B cell (primary cell): ENCODE measurements around the gene GTF2H4. TPM values are rescaled to one million over a fixed set of nuclear protein-coding genes. Genes with fewer than 3 reads are reported as not detected.
"Not testable (repeated sequence)": the region's sequence is repeated elsewhere in the genome, so short reads cannot be mapped to it uniquely, and the experiment has no call there.

ENCODE experiments used
- ATAC-seq: fragments of 200-7000 bp; cut with Tn5 transposase; one replicate; pipeline ENCODE4 v1.10.0; 2021; ENCODE audit warnings: low read depth, mild to moderate bottlenecking, moderate number of reproducible peaks, moderate library complexity
- CTCF ChIA-PET: fragments of 350-600 bp; sonication (Branson Sonifier 250); formaldehyde crosslinking; loops from one replicate; lab custom pipeline; 2021; ENCODE audit warnings: antibody characterized with exemption, inconsistent platforms; lab: Charles Lee
- POLR2A ChIA-PET: fragments of 350-600 bp; sonication (Branson Sonifier 250); formaldehyde crosslinking; loops from one replicate; lab custom pipeline; 2021; ENCODE audit warnings: antibody characterized with exemption; lab: Charles Lee
- DNase-seq: peaks from one replicate; pipeline ENCODE4 v3.0.0; 2013
- H2AFZ ChIP-seq: 2 replicates; pipeline ENCODE4 v1.6.1; 2012; ENCODE audit warnings: mild to moderate bottlenecking, low read depth, low read length; ENCODE audit not compliant: insufficient read depth, poor library complexity, severe bottlenecking
- H3K27ac ChIP-seq, 2 donors: 1 replicate in 1 of 2; 2 replicates in 1 of 2; pipeline ENCODE4 v1.5.1; 2012 to 2013; ENCODE audit warnings: low read length in 2 of 2, mild to moderate bottlenecking in 2 of 2, moderate library complexity in 1 of 2
- H3K27me3 ChIP-seq, 4 experiments: fragments of 200-600 bp in 1 of 4; sonication (generic) in 1 of 4; replicated peaks in 1 of 4; 1 replicate in 2 of 4; 2 replicates in 2 of 4; pipeline versions ENCODE4 v1.6.1 to v1.7.0; 2013 to 2016; ENCODE audit warnings: low read length in 3 of 4, mild to moderate bottlenecking in 2 of 4, mixed read lengths in 1 of 4, moderate library complexity in 1 of 4; ENCODE audit not compliant: insufficient read depth in 4 of 4, control insufficient read depth in 3 of 4; ENCODE audit errors: control extremely low read depth in 1 of 4
- H3K36me3 ChIP-seq, 2 experiments: replicated peaks in 1 of 2; 1 replicate in 1 of 2; 2 replicates in 1 of 2; pipeline versions ENCODE4 v1.6.1 to v1.7.1; 2013; ENCODE audit warnings: low read length in 1 of 2; ENCODE audit not compliant: insufficient read depth in 2 of 2, control insufficient read depth in 1 of 2; ENCODE audit errors: control extremely low read depth in 1 of 2, extremely low read depth in 1 of 2
- H3K4me1 ChIP-seq, 2 donors: fragments of 200-600 bp in 1 of 2; sonication (generic) in 1 of 2; 1 replicate in 1 of 2; 2 replicates in 1 of 2; pipeline versions ENCODE4 v1.5.1 to v1.6.1; 2013 to 2017; ENCODE audit warnings: low read length in 2 of 2; ENCODE audit not compliant: control insufficient read depth in 2 of 2, insufficient read depth in 2 of 2
- H3K4me2 ChIP-seq: replicated peaks from 2 replicates; pipeline ENCODE3; 2012; ENCODE audit warnings: mild to moderate bottlenecking, low read depth, low read length; ENCODE audit not compliant: poor library complexity, severe bottlenecking
- H3K4me3 ChIP-seq, 5 experiments: fragments of 200-600 bp in 1 of 5; sonication (generic) in 1 of 5; 1 replicate in 3 of 5; 2 replicates in 2 of 5; pipeline versions ENCODE4 v1.5.1 to v1.7.0; 2011 to 2016; ENCODE audit warnings: low read length in 4 of 5, mild to moderate bottlenecking in 4 of 5, low read depth in 2 of 5, control low read depth in 1 of 5, moderate library complexity in 1 of 5; ENCODE audit not compliant: insufficient read depth in 1 of 5; ENCODE audit errors: control extremely low read depth in 1 of 5, extremely low read depth in 1 of 5
- H3K79me2 ChIP-seq: fragments of 200-600 bp; sonication (generic); one replicate; pipeline ENCODE4 v1.6.0; 2016; ENCODE audit warnings: low read length; ENCODE audit not compliant: control insufficient read depth, insufficient read depth
- H3K9ac ChIP-seq: fragments of 200-600 bp; sonication (generic); 2 replicates; pipeline ENCODE4 v1.6.1; 2017; ENCODE audit warnings: mild to moderate bottlenecking, low read length, moderate library complexity
- H3K9me3 ChIP-seq, 3 donors: one replicate each; pipeline versions ENCODE4 v1.6.1 to v1.7.1; 2013; ENCODE audit warnings: low read length in 2 of 3; ENCODE audit not compliant: control insufficient read depth in 2 of 3, insufficient read depth in 1 of 3; ENCODE audit errors: control extremely low read depth in 1 of 3
- H4K20me1 ChIP-seq: 2 replicates; pipeline ENCODE4 v1.6.0; 2012; ENCODE audit warnings: mild to moderate bottlenecking, low read length; ENCODE audit not compliant: insufficient read depth, control insufficient read depth, poor library complexity, severe bottlenecking
- H3K27ac Mint-ChIP-seq: one replicate; pipeline ENCODE4 v1.8.0; 2021; ENCODE audit warnings: mixed read lengths
- H3K27me3 Mint-ChIP-seq: one replicate; pipeline ENCODE4 v1.8.0; 2021; ENCODE audit warnings: mixed read lengths
- H3K4me1 Mint-ChIP-seq: one replicate; pipeline ENCODE4 v1.8.0; 2021; ENCODE audit warnings: mixed read lengths
- H3K4me3 Mint-ChIP-seq: one replicate; pipeline ENCODE4 v1.8.0; 2021; ENCODE audit warnings: mixed read lengths
- H3K9me3 Mint-ChIP-seq: one replicate; pipeline ENCODE4 v1.8.0; 2022; ENCODE audit warnings: mixed read lengths; ENCODE audit not compliant: insufficient read depth
- EZH2 ChIP-seq: IDR thresholded peaks from 2 replicates; pipeline ENCODE4 v1.6.1; 2012; ENCODE audit warnings: borderline replicate concordance, low read depth, mild to moderate bottlenecking, moderate library complexity, low read length; ENCODE audit not compliant: insufficient read depth, poor library complexity, severe bottlenecking
- WGBS: methylation state at CpG from one replicate; pipeline ENCODE4 v1.1.5; 2013; ENCODE audit warnings: missing lambda C conversion rate; ENCODE audit not compliant: insufficient coverage; 5-methylcytosine and 5-hydroxymethylcytosine counted together
- intact Hi-C: fragments of 100-400 bp; cut with micrococcal nuclease; formaldehyde crosslinking; loops from one replicate; pipeline ENCODE4 v1.10.0; 2022
- polyA plus RNA-seq: library from polyadenylated mRNA; depleted of rRNA; stranded (reverse); fragments of >200 nt; gene quantifications from 2 replicates; pipeline ENCODE4 v1.2.3, GENCODE V29; 2012
- total RNA-seq, 2 donors: library from RNA; stranded (reverse); fragments of 120-200 nt in 1 of 2; gene quantifications; 1 replicate in 1 of 2; 2 replicates in 1 of 2; pipeline versions ENCODE4 v1.2.3 to v1.2.4, GENCODE V29; 2013 to 2022
- TF ChIP-seq, protein P1 (sequence below): fragments of 200-600 bp; IDR thresholded peaks from one replicate; pipeline ENCODE4 v1.8.0; 2022; ENCODE audit warnings: antibody characterized with exemption, mild to moderate bottlenecking

Gene GTF2H4
- total and polyA plus RNA-seq, 2 donors (not counting 1 experiment from before 2014, with no cell fraction given), result 30.2 to 38.4 TPM

DNA sequence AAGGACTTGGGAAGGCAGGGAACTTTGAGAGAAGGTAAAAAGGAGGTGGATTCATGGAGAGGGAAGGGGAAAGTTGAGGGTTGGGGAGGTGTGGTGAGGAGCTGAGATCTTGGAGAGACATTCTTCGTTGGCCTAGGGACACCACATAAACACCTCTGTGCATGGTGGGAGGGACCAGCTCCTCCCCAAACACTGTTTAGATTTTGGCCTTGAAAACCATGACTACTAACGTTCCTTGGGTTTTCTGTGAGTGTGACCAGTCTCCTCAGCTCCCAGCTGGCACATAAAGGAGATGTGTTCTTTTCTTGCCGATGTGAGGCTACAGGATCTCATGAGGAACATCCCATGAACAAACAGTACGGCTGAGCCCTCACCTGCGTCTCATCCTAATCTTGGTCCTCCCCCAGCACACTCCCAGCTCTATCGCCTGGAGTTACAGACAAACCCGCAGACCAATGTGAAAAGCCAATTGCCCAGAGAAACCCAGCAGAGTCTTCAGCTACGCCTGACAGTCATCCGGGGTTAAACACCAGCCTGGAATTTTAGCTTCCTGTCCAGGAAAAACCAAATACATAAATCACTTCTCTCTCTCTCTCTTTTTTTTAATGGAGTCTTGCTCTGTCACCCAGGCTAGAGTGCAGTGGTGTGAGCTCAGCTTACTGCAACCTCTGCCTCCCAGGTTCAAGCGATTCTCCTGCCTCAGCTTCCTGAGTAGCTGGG, 45.7 kb upstream of the GTF2H4 start:
- Mint-ChIP-seq H3K4me1 (peaks cover 3% of the 10 kb centered on the region), H3K4me3 (no peak overlapping the region), H3K9me3 (peaks cover 4% of the 10 kb centered on the region), H3K27ac (no peak overlapping the region), H3K27me3 (peaks cover 22% of the 10 kb centered on the region)
- H3K27ac ChIP-seq, result no peak overlapping the region
- no peaks in the 10 kb centered on the region for H3K36me3 ChIP-seq
- intact Hi-C loops, result no loop called here
- ATAC-seq (no peak), DNase-seq (no peak)
- ChIA-PET CTCF (interaction anchor here (1.7 kb wide), 1 partner anchor 34 kb away, joined by 6 read pairs; no protein-coding TSS in a partner anchor), POLR2A (no interaction called here)
- no peak overlapping the region for H2AFZ ChIP-seq
- no peaks in the 10 kb centered on the region for H3K79me2 ChIP-seq
- no peaks in the 10 kb centered on the region for H3K4me1 ChIP-seq
- no peak overlapping the region for H3K4me2 ChIP-seq
- 95% methylated on average over 8 of the region's 10 CpGs for WGBS
- TF ChIP-seq EZH2, result no peak
- TF ChIP-seq, protein P1, sequence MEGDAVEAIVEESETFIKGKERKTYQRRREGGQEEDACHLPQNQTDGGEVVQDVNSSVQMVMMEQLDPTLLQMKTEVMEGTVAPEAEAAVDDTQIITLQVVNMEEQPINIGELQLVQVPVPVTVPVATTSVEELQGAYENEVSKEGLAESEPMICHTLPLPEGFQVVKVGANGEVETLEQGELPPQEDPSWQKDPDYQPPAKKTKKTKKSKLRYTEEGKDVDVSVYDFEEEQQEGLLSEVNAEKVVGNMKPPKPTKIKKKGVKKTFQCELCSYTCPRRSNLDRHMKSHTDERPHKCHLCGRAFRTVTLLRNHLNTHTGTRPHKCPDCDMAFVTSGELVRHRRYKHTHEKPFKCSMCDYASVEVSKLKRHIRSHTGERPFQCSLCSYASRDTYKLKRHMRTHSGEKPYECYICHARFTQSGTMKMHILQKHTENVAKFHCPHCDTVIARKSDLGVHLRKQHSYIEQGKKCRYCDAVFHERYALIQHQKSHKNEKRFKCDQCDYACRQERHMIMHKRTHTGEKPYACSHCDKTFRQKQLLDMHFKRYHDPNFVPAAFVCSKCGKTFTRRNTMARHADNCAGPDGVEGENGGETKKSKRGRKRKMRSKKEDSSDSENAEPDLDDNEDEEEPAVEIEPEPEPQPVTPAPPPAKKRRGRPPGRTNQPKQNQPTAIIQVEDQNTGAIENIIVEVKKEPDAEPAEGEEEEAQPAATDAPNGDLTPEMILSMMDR, result no peak
- H4K20me1 ChIP-seq, result no peaks in the 10 kb centered on the region
- H3K27me3 ChIP-seq, result peaks cover 0 to 2% (median 0%) of the 10 kb centered on the region in 4 experiments
- H3K9me3 ChIP-seq, result peaks cover 0 to 21% (median 16%) of the 10 kb centered on the region in 3 donors
- H3K4me3 ChIP-seq, result no peak overlapping the region
- no peak overlapping the region for H3K9ac ChIP-seq

DNA sequence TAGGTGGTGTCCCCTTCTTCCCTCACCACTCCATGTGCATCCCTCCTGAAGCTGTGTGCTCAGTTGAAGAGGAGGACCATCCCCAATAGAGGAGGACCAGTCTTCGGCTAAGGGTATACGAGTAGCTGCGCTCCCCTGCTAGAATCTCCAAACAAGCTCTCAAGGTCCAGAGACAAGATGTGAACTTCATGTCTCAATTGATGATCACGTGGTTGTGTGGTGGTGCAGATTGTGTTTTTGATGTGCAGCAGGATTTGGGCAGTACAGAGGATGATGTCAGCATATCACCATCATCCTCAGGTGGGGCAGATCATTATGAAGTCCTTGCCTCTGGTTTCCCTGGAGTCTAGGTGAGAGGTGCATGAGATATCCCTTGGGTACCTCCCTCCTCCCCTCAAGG, 43.7 kb upstream of the GTF2H4 start:
- H3K36me3 ChIP-seq, result no peaks in the 10 kb centered on the region
- H3K4me1 ChIP-seq, result no peaks in the 10 kb centered on the region
- H2AFZ ChIP-seq, result no peak overlapping the region
- no peak overlapping the region for H3K9ac ChIP-seq
- Mint-ChIP-seq H3K4me3 (no peak overlapping the region), H3K4me1 (no peaks in the 10 kb centered on the region), H3K27ac (no peak overlapping the region), H3K9me3 (peaks cover 8% of the 10 kb centered on the region), H3K27me3 (peaks cover 11% of the 10 kb centered on the region)
- POLR2A ChIA-PET, result interaction anchor here (0.6 kb wide), 1 partner anchor 166 kb away, joined by 3 read pairs; no protein-coding TSS in a partner anchor
- H4K20me1 ChIP-seq, result no peaks in the 10 kb centered on the region
- H3K27me3 ChIP-seq, result peaks cover 0 to 2% (median 0%) of the 10 kb centered on the region in 4 experiments
- DNase-seq (no peak), ATAC-seq (no peak)
- intact Hi-C loops, result no loop called here
- H3K79me2 ChIP-seq, result no peaks in the 10 kb centered on the region
- no peak overlapping the region for H3K27ac ChIP-seq
- H3K4me2 ChIP-seq, result no peak overlapping the region
- 100% methylated on average over 3 of the region's 4 CpGs for WGBS
- CTCF ChIA-PET, result interaction anchor here (0.9 to 1.4 kb wide), 2 partner anchors 41 to 215 kb away, joined by 3 read pairs; no protein-coding TSS in a partner anchor
- H3K9me3 ChIP-seq, result peaks cover 0 to 21% (median 18%) of the 10 kb centered on the region in 3 donors
- H3K4me3 ChIP-seq, result no peak overlapping the region
- no peak for TF ChIP-seq EZH2
- TF ChIP-seq, protein P1, result no peak

DNA sequence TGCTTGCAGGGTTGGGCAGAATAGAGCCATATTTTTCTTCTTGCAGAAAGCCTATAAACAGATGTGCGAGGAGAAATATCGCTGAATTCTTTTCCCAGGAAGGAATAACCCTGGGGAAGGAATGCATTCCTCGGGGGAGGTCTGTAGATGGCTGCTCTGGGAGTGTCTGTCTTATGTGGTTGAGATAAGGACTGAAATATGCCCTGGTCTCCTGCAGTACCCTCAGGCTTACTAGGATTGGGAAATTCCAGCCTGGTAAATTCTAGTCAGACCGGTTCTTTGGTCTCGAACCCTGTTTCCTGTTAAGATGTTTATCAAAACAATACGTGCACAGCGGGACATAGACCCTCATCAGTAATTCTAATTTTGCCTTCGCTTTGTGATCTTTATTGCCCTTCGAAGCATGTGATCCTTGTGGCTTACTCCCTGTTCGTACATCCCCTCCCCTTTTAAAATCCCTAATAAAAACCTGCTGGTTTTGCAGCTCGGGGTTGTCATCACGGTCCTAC, 38.7 kb upstream of the GTF2H4 start:
- peaks cover 0 to 23% (median 17%) of the 10 kb centered on the region in 3 donors for H3K9me3 ChIP-seq
- H3K9me3 Mint-ChIP-seq, result peaks cover 15% of the 10 kb centered on the region
- CTCF ChIA-PET, H4K20me1 ChIP-seq, H3K4me3 ChIP-seq, ATAC-seq, DNase-seq, H3K4me1 ChIP-seq, H3K27ac ChIP-seq, H3K4me1 Mint-ChIP-seq, POLR2A ChIA-PET, H3K36me3 ChIP-seq, H2AFZ ChIP-seq, H3K27me3 Mint-ChIP-seq, H3K4me3 Mint-ChIP-seq, H3K9ac ChIP-seq, H3K27me3 ChIP-seq, H3K27ac Mint-ChIP-seq, H3K4me2 ChIP-seq, intact Hi-C loops, H3K79me2 ChIP-seq: not testable (repeated sequence)
- WGBS, result 87% methylated on average over 10 of the region's 12 CpGs
